GM06990 (cell line): ENCODE data around the gene SLC35D1.

Source experiments
- DNase-seq: peaks from one replicate; pipeline ENCODE4 v3.0.0-alpha.2; 2011; ENCODE audit not compliant: insufficient read length; ENCODE audit errors: extremely low read depth
- H3K27me3 ChIP-seq: replicated peaks from 2 replicates; pipeline ENCODE4 v1.6.0; 2011; ENCODE audit warnings: low read length; ENCODE audit not compliant: control insufficient read depth, insufficient read depth
- H3K36me3 ChIP-seq: 2 replicates; pipeline ENCODE4 v1.5.1; 2011; ENCODE audit warnings: low read length; ENCODE audit not compliant: control insufficient read depth, insufficient read depth
- H3K4me3 ChIP-seq: replicated peaks from 2 replicates; pipeline ENCODE4 v1.5.1; 2011; ENCODE audit warnings: low read depth, mild to moderate bottlenecking, control low read depth, low read length
- CTCF ChIP-seq: IDR thresholded peaks from 2 replicates; pipeline ENCODE4 v1.5.1; 2011; ENCODE audit warnings: low read length, control low read depth, mild to moderate bottlenecking, inconsistent platforms; ENCODE audit not compliant: insufficient read depth, poor library complexity, severe bottlenecking

Gene SLC35D1

GRCh38 chr1:67043366-67043765 is 10.6 kb downstream of the SLC35D1 start:
- H3K27me3 ChIP-seq = no peaks in the 10 kb centered on the region
- no peak for DNase-seq
- peaks cover 1% of the 10 kb centered on the region for H3K36me3 ChIP-seq
- TF ChIP-seq CTCF = no peak
- no peak overlapping the region for H3K4me3 ChIP-seq

- no peak overlapping the region for H3K4me3 ChIP-seq
- H3K27me3 ChIP-seq = no peaks in the 10 kb centered on the region
- peaks cover 4% of the 10 kb centered on the region for H3K36me3 ChIP-seq
- DNase-seq = no peak
- no peak for TF ChIP-seq CTCF
Observed at GRCh38 chr1:67041841-67042503, 12.0 kb downstream of the SLC35D1 start.

- no peak for DNase-seq
- Histone ChIP-seq H3K4me3 (no peak overlapping the region), H3K36me3 (peaks cover 4% of the 10 kb centered on the region), H3K27me3 (no peaks in the 10 kb centered on the region)
- TF ChIP-seq CTCF = no peak
Observed at GRCh38 chr1:67040405-67040804, 13.5 kb downstream of the SLC35D1 start.

GRCh38 chr1:67031859-67032247 is 22.1 kb downstream of the SLC35D1 start:
- Histone ChIP-seq H3K27me3 (no peaks in the 10 kb centered on the region), H3K4me3 (no peak overlapping the region), H3K36me3 (no peaks in the 10 kb centered on the region)
- no peak for TF ChIP-seq CTCF
- DNase-seq = no peak

GRCh38 chr1:67031121-67031858 is 22.7 kb downstream of the SLC35D1 start:
- no peak for TF ChIP-seq CTCF
- Histone ChIP-seq H3K36me3 (no peaks in the 10 kb centered on the region), H3K4me3 (no peak overlapping the region), H3K27me3 (no peaks in the 10 kb centered on the region)
- no peak for DNase-seq
